ENCODE measurements around the gene PRDM8.

Gene PRDM8

GRCh38 chr4:80184053-80184824 lies 13.1 kb upstream of the PRDM8 start:
- DNase-seq (ENCODE audit: low read depth) = peak; percentile 73

GRCh38 chr4:80184825-80185756 lies 12.2 kb upstream of the PRDM8 start:
- DNase-seq (ENCODE audit: low read depth) = no peak

- DNase-seq (ENCODE audit: low read depth) = no peak
Observed at GRCh38 chr4:80185787-80186548, 11.3 kb upstream of the PRDM8 start.

- DNase-seq (ENCODE audit: low read depth) = no peak
Observed at GRCh38 chr4:80186676-80187075, 10.6 kb upstream of the PRDM8 start.

- DNase-seq (ENCODE audit: low read depth) = no peak
Observed at GRCh38 chr4:80187677-80188076, 9.6 kb upstream of the PRDM8 start.

- DNase-seq (ENCODE audit: low read depth) = no peak
Observed at GRCh38 chr4:80188457-80188800, 8.9 kb upstream of the PRDM8 start.

- no peak for DNase-seq (ENCODE audit: low read depth)
Observed at GRCh38 chr4:80188801-80189458, 8.4 kb upstream of the PRDM8 start.

GRCh38 chr4:80189581-80189955 lies 7.7 kb upstream of the PRDM8 start:
- DNase-seq (ENCODE audit: low read depth) = no peak

GRCh38 chr4:80189956-80190677 lies 7.2 kb upstream of the PRDM8 start:
- no peak for DNase-seq (ENCODE audit: low read depth)

- DNase-seq (ENCODE audit: low read depth) = no peak
Observed at GRCh38 chr4:80192252-80192866, 4.9 kb upstream of the PRDM8 start.

GRCh38 chr4:80192937-80193336 lies 4.4 kb upstream of the PRDM8 start:
- peak; percentile 79 for DNase-seq (ENCODE audit: low read depth)

GRCh38 chr4:80195441-80196140 lies 1.7 kb upstream of the PRDM8 start:
- no peak for DNase-seq (ENCODE audit: low read depth)

- DNase-seq (ENCODE audit: low read depth) = no peak
Observed at GRCh38 chr4:80196259-80196921, 913 bp upstream of the PRDM8 start.

- no peak for DNase-seq (ENCODE audit: low read depth)
Observed at GRCh38 chr4:80197601-80198440, 518 bp downstream of the PRDM8 start.

GRCh38 chr4:80198441-80198837 lies 1.1 kb downstream of the PRDM8 start:
- no peak for DNase-seq (ENCODE audit: low read depth)

GRCh38 chr4:80199004-80199560 lies 1.8 kb downstream of the PRDM8 start:
- DNase-seq (ENCODE audit: low read depth) = no peak

GRCh38 chr4:80199947-80200346 lies 2.6 kb downstream of the PRDM8 start:
- DNase-seq (ENCODE audit: low read depth) = no peak
